Gastrocnemius medialis (tissue), 4 donors: ENCODE data around the gene UTRN. TPM values are rescaled to one million over a fixed set of nuclear protein-coding genes. Genes with fewer than 3 reads are reported as not detected.

Experiments
- ATAC-seq, 2 donors: fragments of 150-250 bp; one replicate each; pipeline ENCODE4 v1.9.1; 2016
- DNase-seq, 2 donors: peaks; one replicate each; pipeline ENCODE4 v3.0.0-alpha.2; 2019
- H3K27ac ChIP-seq, 4 donors: fragments of 200-600 bp; sonication (generic); 1 replicate in 1 of 4; 2 replicates in 3 of 4; pipeline ENCODE4 v1.5.1; 2016 to 2018; ENCODE audit warnings: mild to moderate bottlenecking in 2 of 4, moderate library complexity in 1 of 4
- H3K27me3 ChIP-seq, 3 donors: fragments of 200-600 bp; sonication (generic) in 2 of 3; 1 replicate in 1 of 3; 2 replicates in 2 of 3; pipeline versions ENCODE4 v1.5.1 to v1.6.0; 2016 to 2019; ENCODE audit warnings: mild to moderate bottlenecking in 1 of 3, moderate library complexity in 1 of 3
- H3K36me3 ChIP-seq, 2 donors: fragments of 200-600 bp; sonication (generic) in 1 of 2; one replicate each; pipeline ENCODE4 v1.5.1; 2017 to 2018
- H3K4me1 ChIP-seq, 2 donors: fragments of 200-600 bp; sonication (generic) in 1 of 2; one replicate each; pipeline ENCODE4 v1.5.1; 2016 to 2017; ENCODE audit warnings: mild to moderate bottlenecking in 2 of 2
- H3K4me3 ChIP-seq, 4 donors: fragments of 200-600 bp; sonication (generic) in 3 of 4; 1 replicate in 1 of 4; 2 replicates in 3 of 4; pipeline ENCODE4 v1.5.1; 2016 to 2019; ENCODE audit warnings: mild to moderate bottlenecking in 2 of 4
- H3K9me3 ChIP-seq, 3 donors: fragments of 200-600 bp; sonication (generic) in 2 of 3; 1 replicate in 1 of 3; 2 replicates in 2 of 3; pipeline ENCODE4 v1.5.1; 2016 to 2019
- POLR2A ChIP-seq, 2 donors: fragments of 450-650 bp; IDR thresholded peaks; one replicate each; pipeline ENCODE4 v1.6.1; 2017; ENCODE audit warnings: antibody characterized with exemption in 2 of 2, mild to moderate bottlenecking in 2 of 2, moderate library complexity in 2 of 2
- in situ Hi-C, 4 donors: fragments of 200-750 bp; cut with MboI; loops; one replicate each; pipeline versions ENCODE4 v1.15.0 to v1.8.0; 2017; ENCODE audit warnings: low sequenced_read_pairs in 4 of 4
- intact Hi-C: fragments of 100-400 bp; cut with DNase I; formaldehyde crosslinking; loops from one replicate; pipeline ENCODE4 v1.15.1; 2023; ENCODE audit warnings: low total_unique reads
- total RNA-seq, 4 donors: library from RNA; depleted of rRNA; stranded (reverse); fragments of >200 nt; gene quantifications; one replicate each; pipeline versions ENCODE4 v1.1.0 to v1.2.3, GENCODE V29; 2016
- TF ChIP-seq, protein P1 (sequence below), 5 experiments: fragments of 450-650 bp in 3 of 5; fragments of 200-600 bp in 2 of 5; sonication (generic) in 2 of 5; IDR thresholded peaks in 4 of 5; conservative IDR thresholded peaks in 1 of 5; 1 replicate in 4 of 5; 2 replicates in 1 of 5; pipeline ENCODE4 v1.5.1; 2016 to 2019; ENCODE audit warnings: antibody characterized with exemption in 5 of 5, mild to moderate bottlenecking in 3 of 5, moderate library complexity in 3 of 5

Gene UTRN
- total RNA-seq, 4 donors from 2014 or later, result 24.1 to 66.3 (median 40.1) TPM

DNA sequence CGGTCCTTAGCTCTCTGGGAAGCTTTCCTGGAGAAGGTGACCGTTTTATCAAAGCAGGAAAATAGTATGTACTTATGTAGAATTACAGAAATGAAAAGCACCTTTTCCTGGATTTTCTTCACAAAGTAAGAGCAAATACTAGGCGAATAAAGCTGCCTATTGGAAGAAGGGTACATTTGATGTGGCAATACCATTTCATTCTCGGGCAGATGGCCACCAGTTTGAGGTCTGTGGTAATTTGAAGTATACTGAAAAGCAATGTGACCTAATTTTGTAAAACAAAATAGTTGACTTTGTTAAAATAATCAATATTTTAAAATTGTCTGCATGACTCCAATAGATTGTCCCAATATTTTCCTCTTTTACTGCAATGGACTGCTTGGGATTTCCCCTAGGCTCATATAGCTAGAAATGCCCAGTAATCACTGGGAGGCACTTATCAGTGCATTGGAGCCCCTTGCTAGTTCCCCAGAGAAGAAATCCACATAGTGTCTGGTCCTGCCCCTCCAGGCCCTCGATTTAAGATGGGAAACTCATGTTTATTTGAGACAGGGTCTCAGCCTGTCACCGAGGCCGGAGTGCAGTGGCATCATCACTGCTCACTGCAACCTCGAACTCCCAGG, 7.4 kb upstream of the UTRN start:
- intact Hi-C loops (no loop called here), in situ Hi-C loops (no loop called here)
- no peaks in the 10 kb centered on the region for H3K27me3 ChIP-seq
- H3K4me1 ChIP-seq, result no peaks in the 10 kb centered on the region
- no peak for DNase-seq
- TF ChIP-seq POLR2A (IDR thresholded peaks at IDR 0.05), result no peak
- TF ChIP-seq, protein P1, sequence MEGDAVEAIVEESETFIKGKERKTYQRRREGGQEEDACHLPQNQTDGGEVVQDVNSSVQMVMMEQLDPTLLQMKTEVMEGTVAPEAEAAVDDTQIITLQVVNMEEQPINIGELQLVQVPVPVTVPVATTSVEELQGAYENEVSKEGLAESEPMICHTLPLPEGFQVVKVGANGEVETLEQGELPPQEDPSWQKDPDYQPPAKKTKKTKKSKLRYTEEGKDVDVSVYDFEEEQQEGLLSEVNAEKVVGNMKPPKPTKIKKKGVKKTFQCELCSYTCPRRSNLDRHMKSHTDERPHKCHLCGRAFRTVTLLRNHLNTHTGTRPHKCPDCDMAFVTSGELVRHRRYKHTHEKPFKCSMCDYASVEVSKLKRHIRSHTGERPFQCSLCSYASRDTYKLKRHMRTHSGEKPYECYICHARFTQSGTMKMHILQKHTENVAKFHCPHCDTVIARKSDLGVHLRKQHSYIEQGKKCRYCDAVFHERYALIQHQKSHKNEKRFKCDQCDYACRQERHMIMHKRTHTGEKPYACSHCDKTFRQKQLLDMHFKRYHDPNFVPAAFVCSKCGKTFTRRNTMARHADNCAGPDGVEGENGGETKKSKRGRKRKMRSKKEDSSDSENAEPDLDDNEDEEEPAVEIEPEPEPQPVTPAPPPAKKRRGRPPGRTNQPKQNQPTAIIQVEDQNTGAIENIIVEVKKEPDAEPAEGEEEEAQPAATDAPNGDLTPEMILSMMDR (IDR thresholded peaks at IDR 0.05 in 4 of 5, conservative IDR thresholded peaks at IDR 0.05 in 1 of 5), result no peak
- no peaks in the 10 kb centered on the region for H3K36me3 ChIP-seq
- H3K9me3 ChIP-seq, result no peaks in the 10 kb centered on the region
- H3K27ac ChIP-seq, result no peak overlapping the region
- no peak overlapping the region for H3K4me3 ChIP-seq
- no peak for ATAC-seq

DNA sequence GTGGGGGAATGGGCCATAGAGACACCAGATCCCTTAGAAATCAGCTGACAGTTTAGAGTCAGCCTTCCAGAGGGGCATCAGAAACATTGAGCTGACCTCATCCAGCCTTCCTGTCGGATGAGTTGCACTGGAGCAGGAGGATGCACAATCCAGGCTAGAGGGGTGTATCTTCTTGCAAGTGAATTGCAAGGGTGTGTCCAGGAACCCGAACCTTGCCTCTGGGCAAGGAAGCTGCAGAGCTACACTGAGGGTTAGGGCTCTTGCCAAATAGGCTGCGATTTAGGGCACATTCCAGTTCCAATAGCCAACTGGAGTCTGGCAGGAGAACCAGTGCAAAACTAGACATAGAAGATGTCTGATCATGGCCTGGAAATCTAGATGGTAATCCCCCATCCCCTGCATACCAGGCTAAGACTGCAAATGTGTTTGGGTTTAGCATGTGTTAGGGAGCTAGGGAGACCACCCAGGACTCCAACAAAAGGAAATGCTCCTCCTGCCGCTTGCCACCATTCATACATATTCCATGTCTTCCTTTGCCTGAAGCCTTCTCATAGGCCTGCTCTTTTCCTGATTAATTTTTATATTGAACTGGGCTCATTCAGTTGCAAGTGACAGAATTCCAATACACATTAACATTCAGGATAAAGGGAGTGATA, 6.3 kb upstream of the UTRN start:
- no peak overlapping the region for H3K4me3 ChIP-seq
- peaks cover 1 to 2% of the 10 kb centered on the region in 2 donors for H3K4me1 ChIP-seq
- intact Hi-C loops (no loop called here), in situ Hi-C loops (no loop called here)
- no peak for TF ChIP-seq POLR2A (IDR thresholded peaks at IDR 0.05)
- TF ChIP-seq, protein P1 (IDR thresholded peaks at IDR 0.05 in 4 of 5, conservative IDR thresholded peaks at IDR 0.05 in 1 of 5), result no peak
- no peaks in the 10 kb centered on the region for H3K27me3 ChIP-seq
- no peak for DNase-seq
- no peak overlapping the region for H3K27ac ChIP-seq
- ATAC-seq, result no peak
- H3K36me3 ChIP-seq, result no peaks in the 10 kb centered on the region
- no peaks in the 10 kb centered on the region for H3K9me3 ChIP-seq

DNA sequence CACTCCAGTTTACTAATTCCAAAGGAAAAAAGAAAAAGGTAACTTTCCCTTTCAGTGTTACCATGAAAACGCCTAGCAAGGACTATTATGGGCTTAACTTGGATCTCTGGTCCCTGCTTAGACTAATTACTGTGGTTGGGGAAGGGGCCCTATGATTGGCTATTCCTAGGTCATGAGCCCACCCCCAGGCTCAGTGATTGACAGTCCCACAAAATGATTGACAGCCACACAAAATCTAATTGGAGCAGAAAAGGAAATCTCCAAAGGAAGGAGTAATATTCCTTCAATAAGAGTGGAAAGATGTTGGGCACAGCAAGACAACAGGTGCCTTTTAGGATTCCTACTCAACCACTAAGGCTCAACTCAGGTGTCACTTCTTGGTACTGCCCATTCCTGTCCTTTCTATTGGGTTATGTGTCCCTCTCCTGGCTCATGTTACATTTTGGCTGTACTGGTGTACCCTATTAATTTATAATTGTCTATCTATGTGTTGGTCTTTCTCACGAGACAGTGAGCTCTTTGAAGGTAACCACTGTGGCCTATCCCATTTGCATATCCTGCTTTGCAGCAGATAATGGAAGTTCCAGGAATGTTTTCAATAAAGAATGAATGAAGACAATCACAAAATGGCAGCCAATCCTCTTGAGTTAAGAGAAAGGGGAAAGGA, 5.5 kb upstream of the UTRN start:
- Histone ChIP-seq H3K4me3 (no peak overlapping the region), H3K27me3 (no peaks in the 10 kb centered on the region), H3K27ac (no peak overlapping the region), H3K36me3 (no peaks in the 10 kb centered on the region), H3K9me3 (no peaks in the 10 kb centered on the region), H3K4me1 (peaks cover 7% of the 10 kb centered on the region in 2 donors)
- no peak for ATAC-seq
- intact Hi-C loops, result no loop called here
- in situ Hi-C loops, result loop anchor here in 2 of 4 donors (10.0 kb wide), 2 partner anchors 65 to 205 kb away; no protein-coding TSS in a partner anchor
- TF ChIP-seq POLR2A (IDR thresholded peaks at IDR 0.05), result no peak
- TF ChIP-seq, protein P1 (IDR thresholded peaks at IDR 0.05 in 4 of 5, conservative IDR thresholded peaks at IDR 0.05 in 1 of 5), result no peak
- DNase-seq, result no peak

DNA sequence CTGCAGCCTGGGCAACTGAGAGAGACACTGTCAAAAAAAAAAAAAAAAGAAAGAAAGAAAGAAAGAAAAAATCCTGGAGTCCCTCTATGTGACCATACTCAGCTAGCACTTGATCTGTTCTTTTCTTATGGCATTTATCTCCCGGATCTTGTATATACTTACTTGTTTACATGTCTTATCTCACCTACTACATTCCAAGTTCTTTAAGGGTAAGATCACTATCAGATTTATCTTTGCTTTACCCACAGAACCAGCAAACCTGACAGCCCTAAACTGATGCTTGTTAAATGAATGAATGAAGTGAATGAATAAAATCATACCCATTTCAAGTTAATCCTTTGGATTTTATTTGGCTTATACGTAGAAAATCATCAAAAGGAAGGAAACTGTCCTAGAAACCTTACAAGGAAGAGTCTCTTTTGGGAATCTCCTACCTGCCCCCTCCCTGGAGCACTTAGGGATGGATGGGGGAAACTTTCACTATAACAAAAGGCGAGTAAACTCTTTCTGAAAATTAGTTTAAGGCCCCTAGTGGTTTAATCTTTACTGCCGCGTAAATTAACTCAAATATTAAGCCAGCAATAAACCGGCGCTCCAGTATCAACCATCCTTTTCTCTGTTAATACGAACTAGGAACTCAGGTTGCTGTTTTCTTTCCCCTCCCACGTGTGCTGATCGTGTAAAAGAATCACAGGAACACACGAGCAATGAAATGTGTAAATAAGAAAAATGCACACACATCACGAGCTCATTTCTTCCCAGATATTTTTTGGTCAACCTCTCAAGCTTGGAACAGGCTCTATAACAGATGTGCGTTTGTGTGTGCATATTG, 1.3 kb upstream of the UTRN start:
- H3K4me3 ChIP-seq, result peak overlapping the region; percentile 72 to 99 (median 82)
- intact Hi-C loops, result loop anchor here (1.0 kb wide), 1 partner anchor 50 kb away; no protein-coding TSS in a partner anchor

More for the DNA sequence above, 1.3 kb upstream of the UTRN start:
- no peaks in the 10 kb centered on the region for H3K9me3 ChIP-seq
- H3K4me1 ChIP-seq, result peaks cover 15 to 21% of the 10 kb centered on the region in 2 donors
- no peaks in the 10 kb centered on the region for H3K36me3 ChIP-seq
- DNase-seq (no peak), ATAC-seq (no peak)
- peak overlapping the region; percentile 90 to 96 (median 92) for H3K27ac ChIP-seq
- TF ChIP-seq, protein P1 (IDR thresholded peaks at IDR 0.05 in 4 of 5, conservative IDR thresholded peaks at IDR 0.05 in 1 of 5), result peak in 1 of 5 experiments; percentile 17
- no peak for TF ChIP-seq POLR2A (IDR thresholded peaks at IDR 0.05)
- in situ Hi-C loops, result loop anchor here in 2 of 4 donors (10.0 kb wide), 2 partner anchors 69 to 201 kb away; no protein-coding TSS in a partner anchor
- H3K27me3 ChIP-seq, result no peaks in the 10 kb centered on the region
